Breast epithelium (tissue), 4 donors: ENCODE data around the gene PLEKHA8. TPM values are rescaled to one million over a fixed set of nuclear protein-coding genes. Genes with fewer than 3 reads are reported as not detected.
A peak's percentile ranks its signal among the peaks of the same experiment; 100 is the strongest.

Source experiments
- DNase-seq, 2 donors: peaks; one replicate each; pipeline ENCODE4 v3.0.0-alpha.2; 2019; ENCODE audit warnings: low spot score in 2 of 2
- H3K27ac ChIP-seq, 2 donors: fragments of 200-600 bp; sonication (generic) in 1 of 2; one replicate each; pipeline ENCODE4 v1.5.1; 2016 to 2019; ENCODE audit warnings: mild to moderate bottlenecking in 1 of 2
- H3K27me3 ChIP-seq, 2 donors: fragments of 200-600 bp; sonication (generic) in 1 of 2; one replicate each; pipeline versions ENCODE4 v1.5.1 to v1.6.0; 2017 to 2019; ENCODE audit warnings: control low read depth in 1 of 2, mild to moderate bottlenecking in 1 of 2
- H3K36me3 ChIP-seq: fragments of 200-600 bp; one replicate; pipeline ENCODE4 v1.5.1; 2019
- H3K4me1 ChIP-seq, 2 donors: fragments of 200-600 bp; sonication (generic); one replicate each; pipeline ENCODE4 v1.5.1; 2016 to 2019; ENCODE audit warnings: control low read depth in 1 of 2
- H3K4me3 ChIP-seq, 3 donors: fragments of 200-600 bp; sonication (generic); 1 replicate in 2 of 3; 2 replicates in 1 of 3; pipeline ENCODE4 v1.5.1; 2016 to 2019; ENCODE audit warnings: mild to moderate bottlenecking in 3 of 3, moderate library complexity in 2 of 3
- H3K9me3 ChIP-seq, 2 donors: fragments of 200-600 bp; sonication (generic) in 1 of 2; one replicate each; pipeline ENCODE4 v1.5.1; 2016 to 2019; ENCODE audit warnings: control low read depth in 1 of 2
- POLR2A ChIP-seq: fragments of 450-650 bp; IDR thresholded peaks from one replicate; pipeline ENCODE4 v1.6.1; 2016; ENCODE audit warnings: antibody characterized with exemption, mild to moderate bottlenecking, moderate library complexity
- POLR2AphosphoS5 ChIP-seq, 3 donors: sonication (generic); formaldehyde crosslinking; IDR thresholded peaks; one replicate each; pipeline ENCODE4 v1.6.1; 2017; ENCODE audit warnings: antibody characterized with exemption in 3 of 3
- intact Hi-C: fragments of 100-400 bp; cut with DNase I; formaldehyde crosslinking; loops from one replicate; pipeline ENCODE4 v1.15.1; 2023; ENCODE audit warnings: low total_unique reads
- total RNA-seq, 3 donors: library from RNA; depleted of rRNA; stranded (reverse); fragments of >200 nt; gene quantifications; one replicate each; pipeline ENCODE4 v1.1.0, GENCODE V29; 2016
- TF ChIP-seq, protein P1 (sequence below), 3 donors: fragments of 450-650 bp; IDR thresholded peaks; one replicate each; pipeline ENCODE4 v1.5.1; 2016 to 2017; ENCODE audit warnings: antibody characterized with exemption in 3 of 3, mild to moderate bottlenecking in 3 of 3, moderate library complexity in 3 of 3

The PLEKHA8 gene
- total RNA-seq, 3 donors from 2014 or later: 7.5 to 15.1 (median 14.0) TPM

DNA sequence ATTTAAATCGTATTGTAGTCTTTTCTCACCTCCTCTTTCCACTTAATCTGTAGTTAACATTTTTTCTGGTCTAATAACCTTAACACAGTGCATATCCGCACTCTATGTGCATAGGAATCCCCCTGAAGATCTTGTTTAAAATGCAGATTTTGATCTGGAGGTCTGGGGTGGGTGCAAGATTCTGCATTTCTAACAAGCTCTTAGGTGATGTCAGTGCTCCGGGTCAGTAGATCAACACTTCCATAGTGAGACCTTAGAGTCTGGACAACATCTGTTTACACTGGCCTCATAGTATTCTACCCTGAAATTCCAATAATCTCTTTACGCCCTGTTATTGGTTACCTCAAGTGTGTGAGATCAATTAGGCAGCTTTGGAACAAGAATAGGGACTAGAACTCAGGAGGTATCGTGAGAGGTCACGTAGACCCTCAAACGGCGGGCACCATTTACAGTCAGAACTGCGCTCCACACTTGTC lies 434 bp upstream of the PLEKHA8 start:
- Histone ChIP-seq H3K36me3 (no peaks in the 10 kb centered on the region), H3K9me3 (no peaks in the 10 kb centered on the region), H3K27ac (peak overlapping the region; percentile 92 to 96), H3K4me3 (peak overlapping the region; percentile 79 to 96 (median 87)), H3K27me3 (no peaks in the 10 kb centered on the region), H3K4me1 (peaks cover 0 to 15% of the 10 kb centered on the region in 2 donors)
- no peak for DNase-seq
- TF ChIP-seq POLR2A (no peak), POLR2AphosphoS5 (IDR thresholded peaks at IDR 0.05) (no peak)
- intact Hi-C loops: no loop called here

DNA sequence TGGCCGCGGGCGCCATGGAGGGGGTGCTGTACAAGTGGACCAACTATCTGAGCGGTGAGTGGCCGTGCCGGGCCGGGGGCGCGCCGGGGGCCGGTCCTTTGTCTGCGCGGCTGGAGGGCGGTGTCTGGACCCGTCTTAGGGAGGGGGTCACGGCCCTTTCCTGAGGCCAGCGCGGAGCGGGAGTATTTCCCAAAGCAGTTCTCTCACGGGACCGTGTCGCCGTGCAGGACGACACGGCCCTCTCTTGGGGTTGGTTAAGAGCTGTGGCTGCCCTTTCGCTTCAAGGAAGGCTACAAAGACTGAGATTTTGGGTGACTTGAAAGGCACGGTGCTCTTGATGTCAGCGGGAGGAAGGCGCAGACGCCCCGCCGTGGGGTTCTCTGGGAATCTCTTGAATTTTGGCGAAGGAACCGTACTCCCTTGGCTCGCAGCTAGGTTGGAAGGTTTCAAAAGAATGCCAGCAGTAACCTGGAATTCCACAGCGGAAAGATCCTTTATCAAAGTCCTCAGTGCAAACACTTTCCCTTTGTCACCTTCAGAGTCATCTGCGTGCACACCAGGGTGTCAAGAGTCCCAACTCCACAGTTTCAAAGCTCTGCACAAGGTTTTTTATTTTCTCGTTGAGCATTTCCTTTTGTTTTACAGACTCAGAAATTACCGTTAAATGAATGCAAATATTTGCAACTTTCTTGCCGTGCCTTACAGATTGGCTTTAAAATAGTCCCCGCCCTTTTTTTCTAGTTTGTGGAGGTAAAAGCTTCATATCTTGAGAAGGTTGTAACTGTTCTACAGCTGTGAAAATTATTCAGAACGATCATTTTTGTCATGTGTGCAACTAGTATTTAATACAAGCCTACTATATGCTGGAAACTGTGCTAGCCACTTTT lies 780 bp downstream of the PLEKHA8 start:
- no peaks in the 10 kb centered on the region for H3K36me3 ChIP-seq
- intact Hi-C loops: no loop called here
- peaks cover 0 to 15% of the 10 kb centered on the region in 2 donors for H3K4me1 ChIP-seq
- peak overlapping the region; percentile 92 to 96 for H3K27ac ChIP-seq
- TF ChIP-seq POLR2AphosphoS5 (IDR thresholded peaks at IDR 0.05) (peak in 1 of 3 donors; percentile 9), POLR2A (no peak)
- TF ChIP-seq, protein P1, sequence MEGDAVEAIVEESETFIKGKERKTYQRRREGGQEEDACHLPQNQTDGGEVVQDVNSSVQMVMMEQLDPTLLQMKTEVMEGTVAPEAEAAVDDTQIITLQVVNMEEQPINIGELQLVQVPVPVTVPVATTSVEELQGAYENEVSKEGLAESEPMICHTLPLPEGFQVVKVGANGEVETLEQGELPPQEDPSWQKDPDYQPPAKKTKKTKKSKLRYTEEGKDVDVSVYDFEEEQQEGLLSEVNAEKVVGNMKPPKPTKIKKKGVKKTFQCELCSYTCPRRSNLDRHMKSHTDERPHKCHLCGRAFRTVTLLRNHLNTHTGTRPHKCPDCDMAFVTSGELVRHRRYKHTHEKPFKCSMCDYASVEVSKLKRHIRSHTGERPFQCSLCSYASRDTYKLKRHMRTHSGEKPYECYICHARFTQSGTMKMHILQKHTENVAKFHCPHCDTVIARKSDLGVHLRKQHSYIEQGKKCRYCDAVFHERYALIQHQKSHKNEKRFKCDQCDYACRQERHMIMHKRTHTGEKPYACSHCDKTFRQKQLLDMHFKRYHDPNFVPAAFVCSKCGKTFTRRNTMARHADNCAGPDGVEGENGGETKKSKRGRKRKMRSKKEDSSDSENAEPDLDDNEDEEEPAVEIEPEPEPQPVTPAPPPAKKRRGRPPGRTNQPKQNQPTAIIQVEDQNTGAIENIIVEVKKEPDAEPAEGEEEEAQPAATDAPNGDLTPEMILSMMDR (IDR thresholded peaks at IDR 0.05): peak in 1 of 3 donors; percentile 8
- H3K4me3 ChIP-seq: peak overlapping the region; percentile 79 to 96 (median 87)
- DNase-seq: peak; percentile 23 to 54
- H3K27me3 ChIP-seq: no peaks in the 10 kb centered on the region
- no peaks in the 10 kb centered on the region for H3K9me3 ChIP-seq

DNA sequence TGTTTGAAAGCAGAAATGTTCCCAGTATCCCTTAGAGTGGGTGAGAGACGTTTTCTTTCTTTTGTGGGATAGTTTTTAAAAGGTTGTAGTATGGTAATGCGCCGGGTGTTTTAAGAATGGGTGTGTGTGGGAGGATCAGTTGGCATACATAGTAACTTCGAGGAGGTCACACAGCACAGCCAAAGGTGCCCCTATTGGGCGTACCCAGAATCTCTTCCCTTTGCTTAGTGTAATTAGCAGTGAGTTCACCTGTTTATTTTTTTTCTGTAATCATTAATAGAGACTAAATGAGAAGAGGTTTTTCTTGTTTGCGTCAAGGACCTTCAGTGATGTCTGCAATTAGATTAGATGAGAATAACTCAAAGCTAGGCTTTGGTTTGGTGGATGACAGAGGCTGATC lies 1.5 kb downstream of the PLEKHA8 start:
- intact Hi-C loops: no loop called here
- Histone ChIP-seq H3K27me3 (no peaks in the 10 kb centered on the region), H3K9me3 (no peaks in the 10 kb centered on the region), H3K4me3 (peak overlapping the region in 2 of 3 donors; percentile 79 to 96), H3K27ac (peak overlapping the region in 1 of 2 donors; percentile 92), H3K4me1 (peaks cover 0 to 15% of the 10 kb centered on the region in 2 donors), H3K36me3 (no peaks in the 10 kb centered on the region)
- TF ChIP-seq POLR2A (no peak), POLR2AphosphoS5 (IDR thresholded peaks at IDR 0.05) (no peak)
- TF ChIP-seq, protein P1 (IDR thresholded peaks at IDR 0.05): no peak
- no peak for DNase-seq

DNA sequence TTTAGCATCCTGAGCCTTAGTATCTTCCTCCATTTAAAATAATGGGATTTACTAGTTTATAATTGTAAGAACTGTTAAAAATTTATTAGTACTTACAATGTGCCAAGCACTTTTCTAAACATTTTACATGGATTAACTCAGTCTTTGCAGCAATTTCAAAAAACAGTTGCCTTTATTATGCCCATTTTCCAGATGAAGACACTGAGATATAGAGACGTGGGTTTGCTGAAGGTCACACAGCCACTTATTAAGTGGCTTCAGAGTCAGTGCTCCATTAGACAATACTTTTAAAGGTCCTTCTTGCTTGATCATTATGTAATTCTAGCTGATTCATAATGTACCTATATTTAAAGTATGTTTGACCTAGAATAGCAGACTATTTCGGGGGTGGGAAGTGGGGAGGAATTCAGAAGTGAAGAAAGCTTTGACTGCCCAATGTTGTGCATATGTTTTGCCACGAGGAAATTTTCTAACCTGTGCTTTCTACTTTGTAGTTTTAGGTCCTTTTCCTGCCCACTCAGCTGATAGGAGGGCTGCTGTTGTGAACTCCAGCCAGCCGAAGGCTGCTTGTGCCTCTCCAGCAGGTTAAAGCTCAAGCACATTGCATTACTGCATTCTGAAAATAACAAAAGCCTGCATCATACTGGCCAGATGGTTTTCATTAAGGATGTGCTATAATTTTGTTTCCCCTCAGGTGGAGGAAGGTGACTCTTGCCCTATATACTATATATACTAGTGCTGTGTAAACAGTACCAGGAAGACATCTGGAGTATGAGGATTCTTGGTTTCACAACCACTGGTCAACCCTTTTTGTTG lies 4.3 kb downstream of the PLEKHA8 start:
- TF ChIP-seq, protein P1 (IDR thresholded peaks at IDR 0.05): no peak
- TF ChIP-seq POLR2A: no peak
- no peak for TF ChIP-seq POLR2AphosphoS5 (IDR thresholded peaks at IDR 0.05)
- peaks cover 0 to 6% of the 10 kb centered on the region in 2 donors for H3K4me1 ChIP-seq
- DNase-seq: no peak
- H3K27me3 ChIP-seq: no peaks in the 10 kb centered on the region
- no peaks in the 10 kb centered on the region for H3K9me3 ChIP-seq
- no peaks in the 10 kb centered on the region for H3K36me3 ChIP-seq
- no peak overlapping the region for H3K27ac ChIP-seq
- H3K4me3 ChIP-seq: no peak overlapping the region
- intact Hi-C loops: no loop called here

DNA sequence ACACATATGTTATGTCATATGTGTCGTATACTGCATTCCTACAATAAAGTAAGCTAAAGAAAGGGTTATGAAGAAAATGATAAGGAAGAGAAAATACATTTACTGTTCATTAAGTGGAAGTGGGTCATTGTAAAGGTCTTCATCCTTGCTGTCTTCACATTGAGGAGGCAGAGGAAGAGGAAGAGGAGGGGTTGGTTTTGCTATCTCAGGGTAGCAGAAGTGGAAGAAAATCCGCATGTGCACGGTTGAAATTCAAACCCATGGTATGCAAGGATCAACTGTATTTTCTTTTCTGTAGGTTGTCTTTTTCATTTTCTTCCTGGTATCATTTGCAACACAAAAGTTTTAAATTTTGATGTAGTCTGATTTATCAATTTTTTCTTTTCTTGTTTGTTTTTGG lies 6.3 kb downstream of the PLEKHA8 start:
- H3K4me3 ChIP-seq: no peak overlapping the region
- TF ChIP-seq, protein P1 (IDR thresholded peaks at IDR 0.05): no peak
- TF ChIP-seq POLR2AphosphoS5 (IDR thresholded peaks at IDR 0.05) (no peak), POLR2A (no peak)
- no peaks in the 10 kb centered on the region for H3K9me3 ChIP-seq
- H3K36me3 ChIP-seq: no peaks in the 10 kb centered on the region
- no peak overlapping the region for H3K27ac ChIP-seq
- no peaks in the 10 kb centered on the region for H3K27me3 ChIP-seq
- peaks cover 0 to 6% of the 10 kb centered on the region in 2 donors for H3K4me1 ChIP-seq
- no peak for DNase-seq
- intact Hi-C loops: no loop called here
